Suprapubic skin (tissue), 4 donors: Measurements from ENCODE around the gene SGCD.

Source experiments
- EP300 ChIP-seq: sonication (generic); formaldehyde crosslinking; IDR thresholded peaks from one replicate; pipeline ENCODE4 v1.6.1; 2017; ENCODE audit warnings: antibody characterized with exemption
- POLR2A ChIP-seq, 2 donors: fragments of 450-650 bp; IDR thresholded peaks; one replicate each; pipeline ENCODE4 v1.6.1; 2017; ENCODE audit warnings: antibody characterized with exemption in 2 of 2, mild to moderate bottlenecking in 2 of 2, moderate library complexity in 2 of 2
- POLR2AphosphoS5 ChIP-seq, 3 donors: sonication (generic); formaldehyde crosslinking; IDR thresholded peaks; one replicate each; pipeline ENCODE4 v1.6.1; 2017; ENCODE audit warnings: antibody characterized with exemption in 3 of 3
- TF ChIP-seq, protein P1 (sequence below), 2 donors: fragments of 200-600 bp in 1 of 2; fragments of 450-650 bp in 1 of 2; sonication (generic) in 1 of 2; IDR thresholded peaks; one replicate each; pipeline ENCODE4 v1.5.1; 2016 to 2019; ENCODE audit warnings: antibody characterized with exemption in 2 of 2, mild to moderate bottlenecking in 1 of 2, moderate library complexity in 1 of 2

GRCh38 chr5:156683509-156683908 is 356.5 kb downstream of the SGCD start:
- TF ChIP-seq, protein P1, sequence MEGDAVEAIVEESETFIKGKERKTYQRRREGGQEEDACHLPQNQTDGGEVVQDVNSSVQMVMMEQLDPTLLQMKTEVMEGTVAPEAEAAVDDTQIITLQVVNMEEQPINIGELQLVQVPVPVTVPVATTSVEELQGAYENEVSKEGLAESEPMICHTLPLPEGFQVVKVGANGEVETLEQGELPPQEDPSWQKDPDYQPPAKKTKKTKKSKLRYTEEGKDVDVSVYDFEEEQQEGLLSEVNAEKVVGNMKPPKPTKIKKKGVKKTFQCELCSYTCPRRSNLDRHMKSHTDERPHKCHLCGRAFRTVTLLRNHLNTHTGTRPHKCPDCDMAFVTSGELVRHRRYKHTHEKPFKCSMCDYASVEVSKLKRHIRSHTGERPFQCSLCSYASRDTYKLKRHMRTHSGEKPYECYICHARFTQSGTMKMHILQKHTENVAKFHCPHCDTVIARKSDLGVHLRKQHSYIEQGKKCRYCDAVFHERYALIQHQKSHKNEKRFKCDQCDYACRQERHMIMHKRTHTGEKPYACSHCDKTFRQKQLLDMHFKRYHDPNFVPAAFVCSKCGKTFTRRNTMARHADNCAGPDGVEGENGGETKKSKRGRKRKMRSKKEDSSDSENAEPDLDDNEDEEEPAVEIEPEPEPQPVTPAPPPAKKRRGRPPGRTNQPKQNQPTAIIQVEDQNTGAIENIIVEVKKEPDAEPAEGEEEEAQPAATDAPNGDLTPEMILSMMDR (IDR thresholded peaks at IDR 0.05): no peak
- TF ChIP-seq POLR2AphosphoS5 (IDR thresholded peaks at IDR 0.05): no peak
- no peak for TF ChIP-seq EP300
- no peak for TF ChIP-seq POLR2A (IDR thresholded peaks at IDR 0.05)
